22Rv1 (cell line): ENCODE data around the gene CCDC116.

Experiments used
- CTCF ChIP-seq: fragments of 450-650 bp; IDR thresholded peaks from 2 replicates; pipeline ENCODE4 v1.5.1; 2017; ENCODE audit warnings: mild to moderate bottlenecking
- ZFX ChIP-seq: fragments of 450-650 bp; IDR thresholded peaks from 2 replicates; pipeline ENCODE4 v1.6.1; 2017; ENCODE audit warnings: antibody characterized with exemption, borderline replicate concordance

DNA sequence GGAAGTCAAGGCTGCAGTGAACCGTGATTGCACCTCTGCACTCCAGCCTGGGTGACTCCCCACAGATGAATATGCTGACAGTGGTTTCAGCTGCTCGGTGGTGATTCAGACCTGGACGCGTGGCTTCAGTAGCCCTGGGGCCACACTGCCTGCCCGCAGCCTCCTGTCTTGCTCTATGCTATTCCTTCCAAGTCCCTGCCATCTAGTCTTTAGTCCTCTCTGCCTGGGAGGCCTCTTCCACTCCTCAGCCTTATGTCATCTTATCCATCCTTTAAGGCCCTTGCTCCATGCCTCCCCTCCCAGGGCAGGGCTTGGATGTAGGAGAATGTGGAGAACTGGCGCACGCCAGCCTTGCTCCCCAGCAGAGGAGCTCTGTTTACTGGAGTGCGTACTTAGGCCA lies 25.8 kb upstream of the CCDC116 start:
- TF ChIP-seq ZFX, result no peak
- no peak for TF ChIP-seq CTCF
